CD4-positive, alpha-beta T cell treated with Interleukin-12 subunit alpha and Interleukin-12 subunit beta, for 1 hour (primary cell): Measurements from ENCODE around the gene TMEM115.
A peak's percentile ranks its signal among the peaks of the same experiment; 100 is the strongest.

Experiments used
- DNase-seq: peaks from one replicate; pipeline ENCODE4 v3.0.0-alpha.2; 2020

Gene TMEM115

GRCh38 chr3:50375258-50375931 is 16.1 kb upstream of the TMEM115 start:
- no peak for DNase-seq

- no peak for DNase-seq
These were observed 15.3 kb upstream of the TMEM115 start for GRCh38 chr3:50374363-50375257.

GRCh38 chr3:50373146-50374051 is 14.1 kb upstream of the TMEM115 start:
- DNase-seq: no peak

GRCh38 chr3:50372349-50372748 is 13.0 kb upstream of the TMEM115 start:
- no peak for DNase-seq

- no peak for DNase-seq
These were observed 11.9 kb upstream of the TMEM115 start for GRCh38 chr3:50371133-50371685.

GRCh38 chr3:50370594-50370993 is 11.3 kb upstream of the TMEM115 start:
- DNase-seq: no peak

GRCh38 chr3:50369012-50369670 is 9.8 kb upstream of the TMEM115 start:
- DNase-seq: no peak

- no peak for DNase-seq
These were observed 6.5 kb upstream of the TMEM115 start for GRCh38 chr3:50365842-50366220.

- DNase-seq: peak; percentile 96
These were observed 5.9 kb upstream of the TMEM115 start for GRCh38 chr3:50365080-50365841.

- DNase-seq: no peak
These were observed 5.3 kb upstream of the TMEM115 start for GRCh38 chr3:50364573-50365079.

GRCh38 chr3:50359760-50360110 is 414 bp upstream of the TMEM115 start:
- DNase-seq: no peak

- DNase-seq: no peak
These were observed 888 bp downstream of the TMEM115 start for GRCh38 chr3:50358355-50358910.

GRCh38 chr3:50357481-50357880 is 1.8 kb downstream of the TMEM115 start:
- DNase-seq: no peak

GRCh38 chr3:50356553-50356952 is 2.8 kb downstream of the TMEM115 start:
- DNase-seq: no peak

- no peak for DNase-seq
These were observed 3.3 kb downstream of the TMEM115 start for GRCh38 chr3:50355829-50356552.

- DNase-seq: no peak
These were observed 4.5 kb downstream of the TMEM115 start for GRCh38 chr3:50354850-50355249.

GRCh38 chr3:50354186-50354764 is 5.0 kb downstream of the TMEM115 start:
- DNase-seq: no peak

GRCh38 chr3:50353245-50354004 is 5.9 kb downstream of the TMEM115 start:
- DNase-seq: no peak

- DNase-seq: no peak
These were observed 6.5 kb downstream of the TMEM115 start for GRCh38 chr3:50352781-50353180.
